HG03025 (cell line): ENCODE results near the gene ZIC4.

Source experiments
- ATAC-seq: cut with Tn5 transposase; IDR thresholded peaks from one replicate; pipeline ENCODE4 v1.9.1; 2021; ENCODE audit warnings: mild to moderate bottlenecking, moderate library complexity; ENCODE audit not compliant: unreplicated experiment, low FRiP score

The ZIC4 gene

DNA sequence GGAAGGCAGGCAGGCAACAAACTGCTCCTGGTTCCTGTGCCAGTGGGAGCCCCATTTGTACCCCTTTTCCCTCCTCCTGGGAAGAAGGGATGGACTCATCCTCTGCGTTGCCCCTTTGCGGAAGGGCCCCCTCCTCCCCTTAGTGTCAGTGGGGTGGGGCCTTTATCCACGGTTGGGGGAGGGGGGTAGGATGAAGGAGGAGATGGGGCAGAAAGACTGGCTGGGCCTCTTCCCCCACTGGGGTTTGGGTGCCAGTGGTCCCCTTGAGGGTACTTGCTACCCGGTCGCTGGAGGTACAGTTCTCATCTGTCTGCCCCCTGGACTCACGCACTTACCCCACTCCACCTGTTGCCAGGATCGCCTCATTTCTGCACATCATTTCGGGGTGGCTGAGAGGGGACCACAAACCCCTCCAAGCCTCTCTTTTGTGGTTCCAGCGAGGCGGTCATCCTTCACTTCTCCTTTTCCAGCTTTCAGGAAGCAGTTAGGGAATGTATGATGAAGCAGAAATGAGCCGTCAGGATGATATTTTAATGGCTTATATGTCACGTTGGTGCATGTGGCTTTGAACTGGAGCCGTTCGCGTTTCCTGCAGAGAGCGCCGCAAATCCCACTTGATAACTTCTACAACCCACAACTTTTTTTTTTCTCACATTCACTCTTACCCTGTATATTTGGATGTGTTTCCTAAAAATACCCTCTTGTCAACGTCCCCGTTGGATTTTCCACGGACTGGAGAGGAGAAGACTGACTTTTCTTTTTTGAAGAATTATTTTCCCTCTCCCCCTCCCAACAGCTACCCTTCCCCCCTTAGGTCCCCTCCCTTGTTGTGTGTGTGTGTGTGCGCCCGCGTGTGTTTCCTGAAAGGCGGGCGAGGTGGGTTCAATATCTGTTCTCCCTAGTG is at the start of gene ZIC4:
ZIC4 (minus strand) TSS at position 516 of the 904 bp plus-strand sequence. CDS start 3,746 bp downstream, outside the sequence.
- no peak for ATAC-seq

DNA sequence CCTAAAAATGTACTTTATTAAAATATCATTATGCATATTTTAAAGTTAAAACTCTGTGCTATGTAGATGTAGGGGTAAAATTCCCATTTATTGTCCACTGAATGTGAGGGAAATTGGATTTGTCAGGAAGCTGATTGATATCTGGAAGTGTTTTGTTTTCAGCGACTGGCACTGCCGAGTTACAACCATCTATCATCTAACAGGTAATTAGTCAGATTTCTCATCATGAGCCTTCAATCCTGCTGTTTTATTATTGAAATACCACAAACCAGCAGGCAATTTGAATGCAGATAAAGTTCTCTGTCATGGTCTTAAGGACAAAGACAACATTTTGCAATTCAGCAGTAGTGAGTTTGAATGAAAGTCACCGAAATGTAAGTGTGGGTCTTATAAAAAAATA is 43.3 kb upstream of the ZIC4 start:
- no peak for ATAC-seq

DNA sequence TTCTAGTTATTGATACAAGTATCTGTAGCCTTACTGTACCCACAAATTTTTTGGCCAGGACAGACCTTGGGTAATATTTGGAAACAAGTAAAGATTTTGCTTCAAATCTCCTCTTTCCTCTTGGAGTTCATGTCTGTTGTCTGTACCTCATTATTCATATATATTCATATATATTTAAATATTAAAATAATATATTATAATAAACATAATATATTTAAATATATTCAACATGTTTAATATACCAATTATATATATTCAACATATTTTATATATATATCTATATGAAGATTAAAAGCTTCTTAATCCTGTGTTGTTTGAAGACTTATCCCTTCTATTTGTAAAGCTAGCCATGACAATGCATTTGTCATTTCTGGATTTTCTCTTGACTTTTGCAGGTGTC is 40.9 kb upstream of the ZIC4 start:
- ATAC-seq: no peak

DNA sequence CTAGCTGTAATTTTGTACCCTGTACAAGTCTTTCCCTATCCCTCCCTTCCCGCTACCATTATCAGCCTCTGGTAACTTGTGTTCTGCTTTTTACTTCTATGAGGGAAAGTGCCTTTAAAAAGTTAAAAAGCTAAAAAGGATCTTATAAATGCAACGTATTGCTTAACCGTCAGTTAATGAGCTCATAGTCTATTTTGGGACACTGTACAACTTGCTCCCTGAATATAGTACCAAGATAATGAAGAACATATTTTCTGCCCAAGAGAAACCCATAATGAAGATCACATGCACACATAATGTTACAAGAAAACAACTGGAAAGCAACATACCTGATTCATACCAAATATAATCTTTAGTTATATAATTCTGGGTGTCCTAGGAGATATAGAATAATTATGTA is 25.4 kb upstream of the ZIC4 start:
- ATAC-seq: no peak

DNA sequence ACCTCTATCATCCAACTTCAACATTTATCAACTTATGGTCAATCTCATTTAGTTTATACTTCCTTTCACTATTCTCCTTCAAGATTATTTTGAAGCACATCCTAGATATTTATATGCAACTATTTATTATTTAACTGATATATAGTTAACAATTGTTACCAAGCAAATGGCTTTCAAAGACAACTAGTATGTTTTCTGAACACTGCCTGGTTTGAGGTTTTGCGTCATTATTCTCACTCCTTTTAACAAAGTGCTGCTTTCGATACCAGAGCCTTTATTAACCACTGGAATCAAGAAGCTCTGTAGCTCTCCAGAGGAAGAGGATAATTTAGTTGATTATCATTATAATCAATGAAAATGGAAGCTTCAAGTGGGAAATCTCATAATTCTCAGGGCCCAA is 22.4 kb upstream of the ZIC4 start:
- no peak for ATAC-seq

DNA sequence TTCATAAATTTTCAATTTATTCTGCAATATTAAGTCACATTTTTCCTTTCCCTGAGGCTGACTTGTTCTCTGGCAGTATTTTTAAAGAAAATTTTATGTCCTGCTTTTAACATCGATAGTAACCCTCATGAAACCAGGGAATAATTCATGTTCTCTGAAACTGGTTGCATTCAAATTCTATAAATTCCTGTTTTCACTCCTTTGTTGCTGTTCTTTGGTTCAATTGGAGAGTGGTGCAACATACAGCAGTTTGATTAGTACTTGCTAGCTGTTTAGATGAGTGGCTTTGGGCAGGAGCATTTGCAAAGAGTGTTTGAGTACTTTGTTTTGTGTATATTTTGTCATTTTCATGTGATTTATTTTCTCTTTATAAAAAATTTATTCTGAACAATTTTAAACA is 22.0 kb upstream of the ZIC4 start:
- ATAC-seq: no peak

DNA sequence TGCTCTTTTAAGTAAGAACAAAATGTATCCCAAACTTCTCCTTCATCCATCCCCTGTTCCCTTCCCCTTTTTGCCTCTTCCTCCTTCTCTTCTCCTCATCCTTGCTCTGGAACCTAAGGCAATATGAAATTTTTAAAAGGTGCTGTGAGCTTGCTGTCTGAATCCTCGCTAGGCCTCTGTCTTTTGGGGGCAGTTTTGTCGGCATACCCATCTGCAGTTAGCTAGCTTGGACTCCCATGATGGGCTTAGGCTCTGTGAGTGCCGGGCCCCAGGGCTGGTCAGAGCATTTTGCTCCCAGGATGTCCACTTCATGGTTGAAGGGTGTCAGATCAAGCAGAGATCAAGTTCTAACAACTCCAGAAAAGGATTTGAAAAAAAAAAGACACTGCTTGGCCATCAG is 21.4 kb upstream of the ZIC4 start:
- ATAC-seq: no peak

DNA sequence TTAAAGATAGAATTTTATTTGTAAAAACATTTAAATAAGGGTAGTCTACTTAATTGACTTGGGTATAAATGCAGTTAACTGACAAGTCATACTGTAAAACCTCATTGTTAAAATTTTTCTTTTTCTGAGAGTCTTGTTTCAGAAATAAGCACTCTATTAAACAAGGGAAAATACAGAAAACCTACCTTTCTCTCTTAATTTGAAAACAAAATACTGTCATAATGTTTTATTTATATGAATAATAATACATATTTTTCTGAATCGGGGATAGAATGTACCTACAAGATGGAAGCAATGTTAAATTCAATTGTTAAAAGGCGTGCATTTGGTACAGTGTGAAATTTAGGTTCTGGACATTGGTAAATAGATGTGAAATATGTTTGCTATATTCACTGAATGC is 20.6 kb upstream of the ZIC4 start:
- ATAC-seq: no peak

DNA sequence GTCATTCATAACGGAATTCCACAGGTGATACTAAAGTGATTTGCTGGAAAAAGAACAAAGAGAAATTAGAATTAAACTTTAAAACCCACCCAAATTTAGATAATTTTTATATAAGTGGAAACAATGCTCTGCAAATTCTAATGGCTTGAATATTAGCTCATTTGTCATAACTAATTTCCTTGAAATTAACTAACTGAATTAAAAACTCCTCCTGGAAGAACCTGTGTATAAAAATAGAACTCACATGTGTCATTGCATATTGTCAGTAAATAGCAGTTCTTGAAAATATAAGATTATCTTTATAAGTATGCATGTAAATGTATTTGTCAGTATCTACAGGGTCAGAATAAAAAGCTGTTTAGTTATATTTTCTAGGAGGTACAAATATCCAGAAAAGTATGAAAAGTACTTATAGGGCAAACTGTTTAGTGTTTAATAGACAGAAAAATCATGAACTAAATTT is 19.1 kb upstream of the ZIC4 start:
- no peak for ATAC-seq

DNA sequence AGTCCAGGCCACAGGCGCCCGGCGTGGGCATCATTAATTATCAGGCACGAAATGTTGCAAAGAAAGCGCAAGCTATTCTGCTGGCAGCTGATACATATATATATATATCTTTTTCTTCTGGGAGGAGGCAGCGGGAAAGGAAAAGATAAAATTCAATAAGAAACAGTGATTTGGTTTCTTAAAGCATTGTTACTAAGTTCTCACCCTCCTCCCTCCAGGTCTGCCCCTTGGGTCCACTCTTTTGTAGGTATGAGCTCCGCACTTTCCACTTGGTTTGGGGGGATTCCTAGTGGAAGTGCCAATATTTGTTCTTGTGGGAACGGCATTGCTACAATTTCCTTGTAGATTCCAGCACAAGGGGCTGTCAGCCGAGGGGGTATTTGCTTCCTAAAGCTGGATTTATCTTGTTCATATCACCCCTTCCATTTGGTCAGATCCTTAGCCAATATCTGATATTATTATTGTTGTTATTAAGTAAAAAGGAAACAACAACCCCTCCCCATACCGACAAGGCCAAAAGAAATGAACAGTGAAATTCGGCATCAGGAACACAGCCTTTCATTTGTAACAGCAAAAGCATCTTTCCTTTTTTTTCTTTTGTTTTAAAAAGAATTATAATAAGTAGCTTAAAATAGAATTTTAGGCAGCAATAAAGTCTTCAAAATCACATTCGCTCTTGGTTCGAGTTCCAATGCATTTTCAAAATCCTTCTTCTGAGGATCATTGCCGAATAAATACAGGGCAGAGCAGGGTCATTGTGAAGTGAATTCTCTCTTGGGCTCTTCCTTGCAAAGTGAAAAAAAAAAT is 18.4 kb upstream of the ZIC4 start:
- ATAC-seq: no peak

DNA sequence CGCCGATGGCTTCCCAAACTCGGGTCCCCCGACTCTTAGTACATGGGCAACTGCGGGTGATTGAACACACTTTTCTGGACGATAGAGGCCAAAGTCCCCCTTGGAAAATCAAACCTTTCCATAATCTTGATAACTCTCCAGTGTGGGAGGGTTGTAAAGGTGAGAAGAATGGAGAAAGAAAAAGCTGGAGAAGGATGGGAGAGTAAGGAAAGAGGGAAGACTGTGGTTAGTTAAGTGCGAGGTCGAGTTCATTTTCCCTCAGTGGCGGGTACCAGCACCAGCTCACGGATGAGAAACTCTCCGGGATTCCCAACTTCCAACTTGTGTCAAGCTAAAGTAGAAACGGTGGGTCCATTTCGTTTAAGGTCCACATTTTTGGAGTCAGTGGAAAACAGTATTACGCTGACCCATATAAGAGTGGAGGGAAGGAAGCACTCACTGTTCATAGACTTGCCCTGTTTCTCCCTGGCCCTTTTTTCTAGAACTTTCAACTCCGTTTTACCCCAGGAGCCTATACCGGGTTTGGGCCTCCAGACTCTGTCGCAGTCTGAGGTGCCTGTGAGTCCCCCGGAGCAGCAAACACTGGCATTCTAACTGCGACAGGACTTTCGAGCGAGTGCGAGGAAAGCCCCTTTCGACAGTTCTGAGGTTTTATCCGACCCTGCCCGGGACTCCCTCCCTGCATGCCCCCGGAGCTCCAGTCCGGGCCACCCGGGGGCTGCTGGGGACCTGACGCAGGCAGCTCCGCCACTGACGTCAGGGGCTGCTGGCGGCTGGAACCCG is 17.6 kb upstream of the ZIC4 start:
- no peak for ATAC-seq

DNA sequence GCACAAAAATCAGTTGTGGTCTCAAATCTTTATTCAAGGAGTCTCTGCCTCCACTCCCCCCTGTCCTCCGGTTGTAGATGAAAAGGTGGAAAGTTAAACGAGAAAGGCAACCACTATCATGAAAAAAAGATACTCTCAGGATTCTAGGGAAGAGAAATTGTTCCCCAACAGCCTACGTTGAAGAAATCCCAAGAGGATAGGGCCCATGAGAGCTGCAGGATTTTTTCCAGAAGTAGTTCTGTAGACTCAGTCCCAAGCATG is 17.1 kb upstream of the ZIC4 start:
- ATAC-seq: no peak

DNA sequence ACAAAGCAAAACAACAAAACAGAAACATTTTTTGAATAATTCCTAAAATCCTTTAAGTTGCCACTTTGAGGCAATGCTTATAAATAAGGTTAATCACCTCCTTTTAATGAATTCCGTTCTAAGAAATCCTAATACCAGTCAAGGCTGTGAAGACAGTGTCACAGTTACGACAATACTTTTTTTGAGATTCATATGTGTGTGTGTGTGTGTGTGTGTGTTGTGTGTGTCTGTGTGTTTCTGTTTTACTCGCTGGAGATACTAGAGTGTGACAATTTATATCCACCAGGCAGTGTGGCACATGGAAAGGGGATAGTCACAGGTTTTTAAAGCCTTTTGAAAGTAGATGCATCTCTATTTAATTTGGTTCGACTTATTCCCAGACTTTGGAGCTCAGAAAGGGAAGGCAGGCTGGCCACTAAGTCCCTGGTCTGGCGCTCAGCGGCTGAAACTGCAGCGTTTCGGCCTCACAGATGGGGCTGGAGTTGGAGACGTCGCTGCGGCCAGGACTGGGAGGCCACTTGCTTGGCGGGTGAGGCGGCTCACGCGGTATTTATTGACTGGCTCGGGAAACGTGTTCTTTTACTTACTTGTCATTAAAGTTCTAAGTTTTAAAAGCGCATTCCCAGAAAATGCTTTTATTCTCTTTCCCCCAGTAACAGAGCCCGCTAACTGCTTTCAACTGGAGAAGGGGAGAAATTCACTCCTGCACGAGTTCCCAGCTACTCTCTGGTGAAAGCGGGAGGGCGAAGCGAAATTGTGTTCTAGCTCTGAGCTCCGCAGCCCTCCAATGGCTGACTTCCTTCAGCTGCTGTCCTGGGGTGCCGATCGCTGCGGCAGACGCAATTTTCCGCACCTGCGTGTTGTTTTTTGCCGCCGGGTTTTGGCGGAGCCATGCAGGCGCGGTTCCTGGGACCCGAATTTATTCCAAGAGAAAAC is 16.5 kb upstream of the ZIC4 start:
- no peak for ATAC-seq

DNA sequence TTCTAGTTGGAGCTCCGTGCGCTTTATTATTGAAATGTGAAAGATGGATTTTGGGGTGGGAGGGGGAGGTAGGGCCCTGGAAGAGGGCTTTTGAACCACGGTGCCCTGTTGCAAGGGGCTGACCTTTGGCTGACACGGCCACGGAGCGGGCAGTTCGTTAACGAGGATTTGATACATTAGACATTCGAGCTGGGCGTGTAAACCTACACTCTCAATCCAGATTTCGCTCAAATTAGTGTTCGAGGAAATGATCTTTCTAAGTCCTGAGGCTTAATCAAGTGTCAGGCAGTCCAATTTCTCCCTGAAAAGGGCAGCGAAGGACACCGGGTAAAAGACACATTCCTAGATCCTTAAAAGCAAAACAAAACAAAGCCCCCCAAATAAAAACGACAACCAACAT is 15.9 kb upstream of the ZIC4 start:
- ATAC-seq: no peak

DNA sequence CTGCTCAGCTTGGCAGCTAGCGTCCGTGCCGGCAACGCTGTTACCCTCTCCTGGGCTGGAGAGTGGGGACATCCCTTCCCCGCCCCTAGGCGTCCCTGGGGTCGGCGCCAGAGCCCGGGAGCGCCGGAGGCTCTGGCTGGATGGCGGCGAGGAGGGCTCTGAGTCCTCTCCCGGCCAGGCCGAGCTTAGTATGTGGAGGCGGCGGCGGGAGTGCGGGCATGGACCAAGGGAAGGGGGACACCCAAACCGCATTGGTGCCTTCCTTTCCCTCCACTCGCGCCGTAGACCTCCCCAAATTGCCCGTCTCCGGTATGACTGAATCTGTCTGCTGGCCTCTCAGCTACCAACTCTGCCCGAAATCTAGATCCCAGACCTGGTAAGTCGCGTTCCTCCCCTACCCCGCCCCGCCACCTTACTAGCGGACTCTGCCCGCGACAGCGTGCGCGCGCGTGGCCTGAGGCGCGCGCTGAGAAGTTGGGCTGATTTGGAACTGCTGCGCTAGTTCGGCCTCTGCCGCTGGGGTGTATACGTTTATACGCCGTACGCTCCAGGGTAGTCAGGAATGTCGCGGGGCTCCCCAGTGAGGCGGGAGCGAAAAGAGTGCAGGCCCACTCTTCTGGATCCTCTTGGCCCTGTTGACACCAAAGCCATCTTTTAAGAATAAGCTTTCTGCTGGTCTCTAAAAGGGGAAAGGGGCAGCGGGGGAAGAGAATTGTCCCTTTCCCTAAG is 15.0 kb upstream of the ZIC4 start:
- no peak for ATAC-seq

DNA sequence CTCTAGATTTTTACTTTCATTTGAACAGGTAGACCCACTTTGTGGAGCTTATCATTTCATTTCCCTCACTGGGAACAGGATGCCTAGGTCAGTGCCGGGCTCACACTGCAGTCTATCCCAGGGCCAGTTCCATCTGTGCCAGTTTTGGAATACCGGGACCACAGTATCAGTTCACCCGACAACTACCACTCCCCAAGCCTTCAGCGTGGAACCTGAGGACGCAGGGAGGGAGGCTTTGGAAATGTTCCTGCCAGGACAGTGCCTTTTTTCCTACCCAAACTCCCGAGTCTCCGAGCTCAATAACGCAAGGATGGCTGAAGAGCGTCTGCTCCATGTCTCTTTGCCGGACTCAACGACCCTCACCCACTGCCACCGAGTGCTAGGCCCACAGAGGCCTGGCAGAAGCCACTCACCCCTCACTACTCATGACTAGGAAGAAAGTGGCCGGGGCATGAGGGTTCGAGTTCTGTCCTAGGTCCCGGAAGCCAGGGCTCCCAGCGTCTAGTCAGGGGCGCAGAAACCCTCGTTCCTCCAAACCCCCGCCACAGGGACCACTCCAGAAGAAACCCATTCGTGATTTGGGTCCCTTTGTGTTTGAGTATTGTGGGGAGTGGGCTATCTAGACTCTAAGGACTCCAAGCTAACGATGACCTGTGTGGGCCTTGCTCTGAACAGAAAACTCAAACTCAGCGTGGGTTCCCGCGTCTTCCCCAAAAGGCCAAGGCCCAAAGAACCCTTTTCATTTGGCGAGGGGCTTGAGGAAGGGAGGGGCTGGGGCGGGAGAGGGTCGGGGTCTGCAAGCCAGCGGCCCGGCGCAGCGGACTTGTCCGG is 14.2 kb upstream of the ZIC4 start:
- no peak for ATAC-seq

DNA sequence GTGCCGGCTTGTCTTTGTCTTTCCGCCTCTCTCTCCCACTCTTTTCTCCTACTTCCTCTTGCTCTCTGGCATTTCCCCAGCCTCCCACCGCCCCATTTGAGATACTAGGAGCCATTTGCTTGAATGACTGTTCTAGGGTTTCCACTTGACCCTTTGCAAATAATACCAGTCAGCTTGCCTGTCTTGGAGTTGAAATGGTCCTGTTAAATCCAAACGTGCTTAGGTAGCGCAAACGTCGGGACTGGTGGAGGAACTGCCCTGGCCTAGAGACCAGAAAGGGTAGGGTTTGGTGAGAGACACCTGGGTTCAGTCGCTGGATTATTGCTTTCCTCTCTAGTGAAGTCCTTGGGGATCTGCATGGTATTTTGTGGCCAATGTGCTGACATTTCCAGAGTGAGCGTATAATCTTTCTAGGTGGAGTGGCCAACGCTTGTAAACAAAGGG is 13.5 kb upstream of the ZIC4 start:
- ATAC-seq: no peak
